NB4 (cell line): ENCODE results near the gene ARAF.

Experiments used
- DNase-seq: peaks from one replicate; pipeline ENCODE4 v3.0.0; 2010; ENCODE audit warnings: low read depth
- H3K4me3 ChIP-seq: one replicate; pipeline ENCODE4 v1.5.1; 2011; ENCODE audit warnings: mild to moderate bottlenecking, low read depth, low read length, moderate library complexity
- CTCF ChIP-seq: IDR thresholded peaks from one replicate; pipeline ENCODE4 v1.5.1; 2012; ENCODE audit warnings: low read depth, low read length
- MAX ChIP-seq: IDR thresholded peaks from 2 replicates; pipeline ENCODE4 v1.6.1; 2011; ENCODE audit warnings: low read depth, low read length
- MYC ChIP-seq: IDR thresholded peaks from 2 replicates; pipeline ENCODE4 v1.6.1; 2011; ENCODE audit warnings: low read depth, low read length
- POLR2A ChIP-seq: IDR thresholded peaks from 2 replicates; pipeline ENCODE4 v1.6.1; 2011; ENCODE audit warnings: mild to moderate bottlenecking; ENCODE audit not compliant: insufficient read length; ENCODE audit errors: extremely low read depth

Gene ARAF

GRCh38 chrX:47578692-47579091 is 17.7 kb downstream of the ARAF start:
- DNase-seq, result no peak
- H3K4me3 ChIP-seq, result no peak overlapping the region
- TF ChIP-seq POLR2A, result no peak
- no peak for TF ChIP-seq MYC
- no peak for TF ChIP-seq CTCF
- TF ChIP-seq MAX, result no peak

GRCh38 chrX:47579537-47579936 is 18.5 kb downstream of the ARAF start:
- no peak overlapping the region for H3K4me3 ChIP-seq
- peak; percentile 64 for DNase-seq
- TF ChIP-seq POLR2A (no peak), MYC (no peak), CTCF (no peak), MAX (no peak)

GRCh38 chrX:47581731-47582647 is 21.0 kb downstream of the ARAF start, which contains the start of gene TIMP1:
TIMP1 (plus strand) TSS chrX:47582436; CDS start chrX:47583416, 980 bp downstream.
- peak; percentile 97 for DNase-seq
- peak within 1 kb of the TSS; percentile 68 for H3K4me3 ChIP-seq
- TF ChIP-seq CTCF, result no peak
- peak; percentile 48 for TF ChIP-seq POLR2A
- peak; percentile 21; the same call in 1 of the 2 replicates for TF ChIP-seq MYC

GRCh38 chrX:47583240-47583861 is 22.3 kb downstream of the ARAF start:
- no peak for DNase-seq
- TF ChIP-seq CTCF (no peak), POLR2A (no peak), MYC (no peak), MAX (no peak)
- H3K4me3 ChIP-seq, result peak overlapping the region; percentile 68

GRCh38 chrX:47584714-47585113 is 23.7 kb downstream of the ARAF start:
- H3K4me3 ChIP-seq, result no peak overlapping the region
- TF ChIP-seq CTCF (no peak), MAX (no peak), POLR2A (no peak), MYC (no peak)
- no peak for DNase-seq
